ENCODE measurements around the gene SINHCAF.
A peak's percentile ranks its signal among the peaks of the same experiment; 100 is the strongest.
"Not testable (repeated sequence)": the region's sequence is repeated elsewhere in the genome, so short reads cannot be mapped to it uniquely, and the experiment has no call there.

The SINHCAF gene

DNA sequence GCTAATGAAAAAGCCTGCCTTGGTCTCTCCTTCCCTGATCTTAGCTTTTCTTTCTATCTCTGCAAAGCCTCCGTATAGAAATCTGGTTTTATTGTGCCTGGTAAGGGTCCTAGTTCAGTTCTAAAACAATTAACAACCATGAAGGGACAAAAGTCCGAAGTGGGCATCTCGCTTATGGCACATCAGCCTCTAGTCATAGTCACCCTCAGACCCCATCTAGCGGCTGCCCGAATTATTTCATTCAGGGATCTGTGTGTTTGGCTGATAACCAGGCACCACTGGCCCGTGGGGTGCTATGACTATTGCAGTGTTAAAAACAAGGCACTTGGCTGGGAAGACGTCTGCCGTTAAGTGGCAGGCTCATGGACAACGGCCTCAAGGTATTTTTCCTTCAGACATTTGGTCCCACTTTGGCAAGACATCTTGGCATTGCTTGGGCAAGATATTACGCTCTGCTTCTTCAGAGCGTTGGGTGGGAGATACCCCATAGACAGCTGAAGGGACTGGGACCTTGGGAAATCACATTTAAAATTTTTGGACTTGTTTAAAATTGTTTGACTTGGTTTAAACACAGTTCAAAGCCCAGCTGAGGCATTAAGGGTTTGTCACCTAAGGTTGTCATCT, 87.1 kb downstream of the SINHCAF start:
- TF ChIP-seq POLR2A (IDR thresholded peaks at IDR 0.05; ENCODE audit: extremely low read depth, insufficient read length) = no peak
- TF ChIP-seq, protein P1, sequence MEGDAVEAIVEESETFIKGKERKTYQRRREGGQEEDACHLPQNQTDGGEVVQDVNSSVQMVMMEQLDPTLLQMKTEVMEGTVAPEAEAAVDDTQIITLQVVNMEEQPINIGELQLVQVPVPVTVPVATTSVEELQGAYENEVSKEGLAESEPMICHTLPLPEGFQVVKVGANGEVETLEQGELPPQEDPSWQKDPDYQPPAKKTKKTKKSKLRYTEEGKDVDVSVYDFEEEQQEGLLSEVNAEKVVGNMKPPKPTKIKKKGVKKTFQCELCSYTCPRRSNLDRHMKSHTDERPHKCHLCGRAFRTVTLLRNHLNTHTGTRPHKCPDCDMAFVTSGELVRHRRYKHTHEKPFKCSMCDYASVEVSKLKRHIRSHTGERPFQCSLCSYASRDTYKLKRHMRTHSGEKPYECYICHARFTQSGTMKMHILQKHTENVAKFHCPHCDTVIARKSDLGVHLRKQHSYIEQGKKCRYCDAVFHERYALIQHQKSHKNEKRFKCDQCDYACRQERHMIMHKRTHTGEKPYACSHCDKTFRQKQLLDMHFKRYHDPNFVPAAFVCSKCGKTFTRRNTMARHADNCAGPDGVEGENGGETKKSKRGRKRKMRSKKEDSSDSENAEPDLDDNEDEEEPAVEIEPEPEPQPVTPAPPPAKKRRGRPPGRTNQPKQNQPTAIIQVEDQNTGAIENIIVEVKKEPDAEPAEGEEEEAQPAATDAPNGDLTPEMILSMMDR (IDR thresholded peaks at IDR 0.05; ENCODE audit: low read depth, low read length) = peak; percentile 73
- DNase-seq (ENCODE audit: low read depth) = peak; percentile 71
- no peak overlapping the region for H3K4me3 ChIP-seq (ENCODE audit: low read depth, low read length)

GRCh38 chr12:31238333-31238732, 87.6 kb downstream of the SINHCAF start:
- not testable (repeated sequence) for H3K4me3 ChIP-seq (ENCODE audit: low read depth, low read length); DNase-seq (ENCODE audit: low read depth)

DNA sequence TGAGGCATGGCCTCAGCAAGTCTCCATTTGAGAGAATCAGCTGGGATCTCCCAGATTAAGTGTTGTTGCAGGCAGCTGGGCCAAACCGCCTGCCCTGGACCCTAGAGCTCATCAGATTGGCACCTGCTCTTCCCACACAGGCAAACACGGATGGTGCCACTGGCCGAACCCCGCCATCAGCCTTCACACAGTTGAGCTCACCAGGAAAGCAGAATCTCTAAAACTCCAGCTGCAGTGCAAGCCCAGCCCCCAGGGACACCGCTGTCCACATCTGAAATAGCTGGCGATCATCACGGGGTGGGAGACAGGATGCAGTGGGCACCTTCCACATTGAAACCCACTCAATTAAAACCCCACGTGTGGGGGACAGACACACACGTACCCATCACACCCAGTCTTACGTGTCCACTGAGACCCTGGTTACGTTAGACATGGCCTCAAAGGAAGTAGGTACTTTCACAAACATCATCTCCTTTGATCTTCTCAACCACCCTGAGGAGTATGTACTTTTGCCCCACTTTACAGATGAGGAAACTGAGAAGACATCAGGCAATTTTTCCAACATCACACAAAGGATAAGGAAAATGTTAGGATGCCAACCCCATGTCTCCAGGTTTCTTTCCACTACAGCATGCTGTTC, 88.8 kb downstream of the SINHCAF start:
- DNase-seq (ENCODE audit: low read depth) = no peak
- no peak overlapping the region for H3K4me3 ChIP-seq (ENCODE audit: low read depth, low read length)
- no peak for TF ChIP-seq MYC (IDR thresholded peaks at IDR 0.05; ENCODE audit: low read depth, low read length)
- TF ChIP-seq, protein P2, sequence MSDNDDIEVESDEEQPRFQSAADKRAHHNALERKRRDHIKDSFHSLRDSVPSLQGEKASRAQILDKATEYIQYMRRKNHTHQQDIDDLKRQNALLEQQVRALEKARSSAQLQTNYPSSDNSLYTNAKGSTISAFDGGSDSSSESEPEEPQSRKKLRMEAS (IDR thresholded peaks at IDR 0.05; ENCODE audit: low read depth, low read length) = no peak
- TF ChIP-seq, protein P1 (IDR thresholded peaks at IDR 0.05; ENCODE audit: low read depth, low read length) = no peak
- no peak for TF ChIP-seq POLR2A (IDR thresholded peaks at IDR 0.05; ENCODE audit: extremely low read depth, insufficient read length)

DNA sequence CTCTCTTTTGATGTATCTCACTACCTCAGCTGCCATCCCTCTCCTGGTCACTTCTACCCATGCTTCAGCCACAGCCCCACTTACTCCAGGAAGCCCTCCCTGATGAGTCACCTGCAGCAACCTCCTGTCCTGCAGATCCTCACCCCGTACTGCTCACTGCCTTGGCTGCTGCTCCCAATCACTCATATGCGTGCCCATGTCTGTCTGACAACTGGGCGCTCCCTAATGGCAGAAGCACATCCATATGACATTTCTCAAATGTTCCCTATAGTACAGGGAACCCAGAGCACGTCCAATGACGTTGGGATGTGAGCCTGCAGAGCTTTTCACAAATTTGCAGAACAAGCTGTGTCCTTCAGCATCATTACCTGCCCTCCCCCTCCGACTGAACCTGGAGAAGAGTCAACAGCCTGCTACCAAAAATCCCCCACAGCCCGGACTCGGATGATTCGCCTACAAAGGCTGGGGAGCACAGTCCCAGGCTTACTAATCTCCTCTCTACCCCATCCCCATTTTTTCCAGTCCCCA, 90.0 kb downstream of the SINHCAF start:
- H3K4me3 ChIP-seq (ENCODE audit: low read depth, low read length) = no peak overlapping the region
- DNase-seq (ENCODE audit: low read depth) = peak; percentile 14
- TF ChIP-seq, protein P2 (IDR thresholded peaks at IDR 0.05; ENCODE audit: low read depth, low read length) = no peak
- TF ChIP-seq POLR2A (IDR thresholded peaks at IDR 0.05; ENCODE audit: extremely low read depth, insufficient read length) (no peak), MYC (IDR thresholded peaks at IDR 0.05; ENCODE audit: low read depth, low read length) (no peak)
- TF ChIP-seq, protein P1 (IDR thresholded peaks at IDR 0.05; ENCODE audit: low read depth, low read length) = no peak

DNA sequence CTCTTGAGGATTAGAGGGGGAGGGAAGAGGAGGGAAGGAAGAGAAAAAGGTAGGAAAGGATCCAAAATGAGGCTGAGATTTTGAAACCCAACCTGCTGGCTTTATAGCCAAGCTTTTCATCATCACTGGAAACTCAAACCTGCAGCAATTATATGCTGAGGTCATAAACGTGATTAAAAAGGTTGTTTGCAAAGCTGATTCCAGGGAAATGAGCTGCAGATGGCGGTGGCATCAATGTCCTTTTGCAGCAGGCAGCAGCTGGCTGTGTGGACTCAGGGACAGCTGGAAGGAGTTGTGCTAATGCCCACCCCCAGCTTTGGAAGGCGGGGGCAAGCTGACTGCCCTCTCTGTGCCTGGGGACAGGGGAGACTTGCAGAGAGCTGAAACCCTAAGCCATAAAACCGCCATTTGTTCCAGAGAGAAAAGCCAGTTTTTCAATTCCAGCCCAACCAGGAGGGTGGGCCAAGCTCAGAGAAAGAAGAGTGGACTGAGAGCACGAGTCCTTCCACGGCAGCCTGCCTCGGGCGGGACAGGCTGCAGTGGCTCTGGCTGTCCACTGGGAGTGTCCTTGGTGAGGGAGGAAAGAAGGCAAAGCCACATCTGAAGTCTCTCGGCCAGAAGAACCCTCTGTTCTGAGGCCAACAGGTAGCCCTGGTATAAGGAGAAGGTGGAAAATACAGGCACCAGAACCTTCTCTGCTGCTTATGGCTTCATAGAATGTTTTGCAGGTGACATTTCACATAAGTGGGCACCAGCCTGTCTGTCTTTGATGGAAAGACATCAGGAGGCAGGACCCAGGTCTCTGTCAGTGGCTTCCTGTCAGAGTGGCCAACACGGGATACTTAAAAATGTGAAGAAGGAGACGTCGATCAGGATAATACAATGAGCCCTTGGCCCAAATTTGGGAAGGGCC, 90.7 kb downstream of the SINHCAF start:
- no peak overlapping the region for H3K4me3 ChIP-seq (ENCODE audit: low read depth, low read length)
- DNase-seq (ENCODE audit: low read depth) = peak; percentile 30
- TF ChIP-seq, protein P1 (IDR thresholded peaks at IDR 0.05; ENCODE audit: low read depth, low read length) = peak; percentile 44
- TF ChIP-seq, protein P2 (IDR thresholded peaks at IDR 0.05; ENCODE audit: low read depth, low read length) = no peak

DNA sequence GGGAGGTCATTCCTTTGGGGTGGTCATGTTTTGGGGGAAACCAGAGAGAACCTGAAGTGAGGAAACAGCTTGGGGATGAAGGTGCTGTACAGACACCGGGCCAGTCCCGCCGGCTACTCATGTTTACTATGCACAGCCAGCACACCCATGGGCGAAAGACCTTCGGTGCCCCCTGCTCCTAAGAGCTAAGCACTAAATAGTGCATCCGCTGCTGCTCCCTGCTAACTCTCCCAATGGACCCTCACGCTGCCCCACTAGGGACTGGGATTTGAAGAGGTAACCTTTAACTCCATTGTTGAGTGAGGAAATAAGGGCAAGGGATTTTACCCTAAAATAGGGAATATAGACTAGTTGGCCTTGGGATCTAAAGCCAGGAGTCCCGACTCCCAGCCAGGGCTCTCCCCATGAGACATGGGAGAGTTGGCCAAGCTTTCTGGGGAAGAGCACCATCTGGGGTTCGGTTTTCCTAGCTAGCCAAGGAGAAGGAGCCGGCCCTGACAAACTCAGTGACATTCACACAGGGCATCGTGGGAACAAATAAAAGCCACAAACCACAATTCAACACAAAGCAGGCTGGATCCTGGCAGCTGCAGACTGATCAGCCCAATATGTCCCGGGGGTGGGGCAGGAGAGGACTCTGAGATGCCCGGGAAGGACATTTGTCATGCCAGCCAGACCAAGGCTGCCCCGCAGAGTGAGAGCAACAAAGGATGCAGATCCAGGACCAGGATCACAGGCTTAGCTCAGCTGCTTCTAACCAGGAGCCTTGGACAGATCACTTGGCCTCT, 91.7 kb downstream of the SINHCAF start:
- DNase-seq (ENCODE audit: low read depth) = no peak
- TF ChIP-seq MYC (IDR thresholded peaks at IDR 0.05; ENCODE audit: low read depth, low read length) (no peak), POLR2A (IDR thresholded peaks at IDR 0.05; ENCODE audit: extremely low read depth, insufficient read length) (no peak)
- TF ChIP-seq, protein P1 (IDR thresholded peaks at IDR 0.05; ENCODE audit: low read depth, low read length) = no peak
- TF ChIP-seq, protein P2 (IDR thresholded peaks at IDR 0.05; ENCODE audit: low read depth, low read length) = no peak
- no peak overlapping the region for H3K4me3 ChIP-seq (ENCODE audit: low read depth, low read length)

All from NB4 (cell line).